Endothelial cell of umbilical vein (primary cell): ENCODE measurements around the gene MCM3AP. TPM values are rescaled to one million over a fixed set of nuclear protein-coding genes. Genes with fewer than 3 reads are reported as not detected.

Source experiments
- BruUV-seq: library from RNA; stranded (reverse); fragments of 400-500 nt; replicated peaks from 2 replicates; lab custom pipeline; 2021; lab: Mats Ljungman, UMichigan
- CTCF ChIA-PET: fragments of 300-600, 350-600 bp; sonication (Branson Sonifier 250); formaldehyde crosslinking; loops from one replicate; lab custom pipeline; 2021; ENCODE audit warnings: antibody characterized with exemption, inconsistent platforms; lab: Charles Lee
- POLR2A ChIA-PET: fragments of 300-600, 350-600 bp; sonication (Branson Sonifier 250); formaldehyde crosslinking; loops from one replicate; lab custom pipeline; 2021; ENCODE audit warnings: antibody characterized with exemption, inconsistent platforms; lab: Charles Lee
- DNase-seq: peaks from one replicate; pipeline ENCODE4 v3.0.0-alpha.2; 2011; ENCODE audit warnings: low read depth, low spot score
- FAIRE-seq: peaks from 2 replicates; lab custom pipeline; 2011; peaks lifted over from hg19 to GRCh38; lab: Jason Lieb, UNC
- H2AFZ ChIP-seq: 2 replicates; pipeline ENCODE4 v1.6.0; 2012; ENCODE audit warnings: low read depth, low read length, control low read depth, inconsistent platforms
- H3K27ac ChIP-seq: 2 replicates; pipeline ENCODE4 v1.5.1; 2011; ENCODE audit warnings: low read depth, mild to moderate bottlenecking, control low read depth, low read length, moderate library complexity; ENCODE audit not compliant: insufficient read depth
- H3K27me3 ChIP-seq, 2 experiments: 2 replicates each; pipeline versions ENCODE4 v1.6.0 to v1.6.1; 2011; ENCODE audit warnings: low read length in 2 of 2, mixed read lengths in 1 of 2; ENCODE audit not compliant: control insufficient read depth in 2 of 2, insufficient read depth in 2 of 2
- H3K36me3 ChIP-seq, 2 experiments: 2 replicates in 1 of 2; 3 replicates in 1 of 2; pipeline ENCODE4 v1.5.1; 2011; ENCODE audit warnings: low read length in 2 of 2, mild to moderate bottlenecking in 1 of 2, moderate library complexity in 1 of 2; ENCODE audit not compliant: control insufficient read depth in 2 of 2, insufficient read depth in 2 of 2; ENCODE audit errors: extremely low read depth in 1 of 2
- H3K4me1 ChIP-seq: 3 replicates; pipeline ENCODE4 v1.5.1; 2011; ENCODE audit warnings: mild to moderate bottlenecking, low read length; ENCODE audit not compliant: control insufficient read depth, insufficient read depth; ENCODE audit errors: extremely low read depth
- H3K4me2 ChIP-seq: 2 replicates; pipeline ENCODE4 v1.6.1; 2011; ENCODE audit warnings: low read length, control low read depth, mixed read lengths; ENCODE audit not compliant: insufficient read depth
- H3K4me3 ChIP-seq, 3 experiments: fragments of 200-600 bp in 1 of 3; sonication (generic), shearing (Covaris generic) in 1 of 3; replicated peaks in 1 of 3; 2 replicates each; pipeline ENCODE4 v1.5.1; 2011 to 2016; ENCODE audit warnings: control low read depth in 3 of 3, low read length in 3 of 3, mild to moderate bottlenecking in 2 of 3, inconsistent platforms in 1 of 3, low read depth in 1 of 3, moderate library complexity in 1 of 3; ENCODE audit not compliant: insufficient read depth in 1 of 3
- H3K79me2 ChIP-seq: 2 replicates; pipeline ENCODE4 v1.6.0; 2012; ENCODE audit warnings: low read length, inconsistent platforms; ENCODE audit not compliant: control insufficient read depth, insufficient read depth
- H3K9ac ChIP-seq: replicated peaks from 2 replicates; pipeline ENCODE3; 2011; ENCODE audit warnings: low read length, control low read depth; ENCODE audit not compliant: insufficient read depth; ENCODE audit errors: extremely low read depth
- H3K9me1 ChIP-seq: replicated peaks from 3 replicates; pipeline ENCODE4 v1.6.0; 2011; ENCODE audit warnings: mild to moderate bottlenecking, low read length; ENCODE audit not compliant: control insufficient read depth, insufficient read depth; ENCODE audit errors: extremely low read depth
- H3K9me3 ChIP-seq: replicated peaks from 2 replicates; pipeline ENCODE4 v1.5.1; 2012; ENCODE audit warnings: low read length, inconsistent platforms; ENCODE audit not compliant: control insufficient read depth, insufficient read depth
- H4K20me1 ChIP-seq: replicated peaks from 2 replicates; pipeline ENCODE3; 2011; ENCODE audit warnings: mild to moderate bottlenecking, low read length; ENCODE audit not compliant: control insufficient read depth, insufficient read depth; ENCODE audit errors: extremely low read depth
- CTCF ChIP-seq, 2 donors: IDR thresholded peaks; 1 replicate in 1 of 2; 2 replicates in 1 of 2; pipeline ENCODE4 v1.5.1; 2011; ENCODE audit warnings: low read length in 2 of 2, mild to moderate bottlenecking in 2 of 2, moderate library complexity in 2 of 2, control low read depth in 1 of 2, inconsistent platforms in 1 of 2, low read depth in 1 of 2; ENCODE audit not compliant: insufficient read depth in 1 of 2; ENCODE audit errors: extremely low read depth in 1 of 2
- EZH2 ChIP-seq: IDR thresholded peaks from 2 replicates; pipeline ENCODE4 v1.6.1; 2012; ENCODE audit warnings: borderline replicate concordance, low read depth, mild to moderate bottlenecking, moderate library complexity, low read length, inconsistent platforms; ENCODE audit not compliant: severe bottlenecking
- FOS ChIP-seq: IDR thresholded peaks from 2 replicates; pipeline ENCODE4 v1.6.1; 2011; ENCODE audit warnings: mild to moderate bottlenecking, low read length, moderate library complexity, borderline replicate concordance; ENCODE audit not compliant: insufficient read depth
- GATA2 ChIP-seq: IDR thresholded peaks from 2 replicates; pipeline ENCODE4 v1.7.0; 2011; ENCODE audit warnings: low read depth, mild to moderate bottlenecking, moderate library complexity, mixed read lengths, low read length; ENCODE audit not compliant: insufficient read length, insufficient read depth
- JUN ChIP-seq: IDR thresholded peaks from 2 replicates; pipeline ENCODE4 v1.6.1; 2011; ENCODE audit warnings: borderline replicate concordance, low read depth; ENCODE audit not compliant: insufficient read length, insufficient read depth
- MAX ChIP-seq: IDR thresholded peaks from 2 replicates; pipeline ENCODE4 v1.6.1; 2011; ENCODE audit not compliant: insufficient read depth, insufficient read length
- MYC ChIP-seq: IDR thresholded peaks from one replicate; pipeline ENCODE4 v1.6.1; 2011; ENCODE audit warnings: mild to moderate bottlenecking, low read depth, low read length
- POLR2A ChIP-seq: IDR thresholded peaks from 2 replicates; pipeline ENCODE4 v1.6.1; 2012; ENCODE audit warnings: low read depth, mild to moderate bottlenecking, control low read depth, low read length
- POLR2AphosphoS5 ChIP-seq: IDR thresholded peaks from 2 replicates; pipeline ENCODE4 v1.6.1; 2012; ENCODE audit warnings: low read depth, mild to moderate bottlenecking, control low read depth, low read length, moderate library complexity; ENCODE audit not compliant: insufficient read depth
- dilution Hi-C: fragments of 300-500 bp; cut with MboI; formaldehyde crosslinking; loops from one replicate; pipeline ENCODE4 v1.15.0; 2019; ENCODE audit warnings: low sequenced_read_pairs; ENCODE audit not compliant: extremely low pct_ligation_motif_present
- intact Hi-C: fragments of 100-400 bp; cut with micrococcal nuclease; formaldehyde crosslinking; loops from one replicate; pipeline ENCODE4 v1.10.0; 2022
- polyA plus RNA-seq, 4 experiments: library from polyadenylated mRNA; depleted of rRNA in 3 of 4; stranded (reverse) in 3 of 4; unstranded in 1 of 4; fragments of >200 nt; gene quantifications; 2 replicates each; pipeline versions ENCODE4 v1.2.1 to v1.2.3, GENCODE V29; 2011 to 2012; ENCODE audit warnings: missing spikeins in 1 of 4
- total RNA-seq: library from RNA; stranded (reverse); gene quantifications from 2 replicates; pipeline ENCODE4 v1.2.3, GENCODE V29; 2021

The MCM3AP gene
- total and polyA plus RNA-seq, 2 donors (not counting 3 experiments of a cell fraction or from before 2014, with no cell fraction given) = 37.9 to 115 TPM

- no peak overlapping the region for H2AFZ ChIP-seq
- no peak overlapping the region for H3K27ac ChIP-seq
- no peak overlapping the region for H3K4me2 ChIP-seq
- no peaks in the 10 kb centered on the region for H3K9me3 ChIP-seq
- DNase-seq (no peak), FAIRE-seq (no peak)
- H3K9ac ChIP-seq = no peak overlapping the region
- BruUV-seq = no TSS peak
- no peaks in the 10 kb centered on the region for H3K27me3 ChIP-seq
- H4K20me1 ChIP-seq = no peaks in the 10 kb centered on the region
- TF ChIP-seq POLR2AphosphoS5 (no peak), GATA2 (no peak), JUN (no peak), CTCF (IDR thresholded peaks at IDR 0.05; ENCODE audit: extremely low read depth in 1 of 2, insufficient read depth in 1 of 2, low read depth in 1 of 2, low read length in 2 of 2) (no peak), MAX (no peak)
- H3K9me1 ChIP-seq = no peaks in the 10 kb centered on the region
- H3K4me1 ChIP-seq = no peaks in the 10 kb centered on the region
- dilution Hi-C loops (no loop called here), intact Hi-C loops (no loop called here)
- ChIA-PET CTCF (no interaction called here), POLR2A (no interaction called here)
- no peak overlapping the region for H3K4me3 ChIP-seq
- peaks cover 24 to 39% of the 10 kb centered on the region in 2 experiments for H3K36me3 ChIP-seq
- H3K79me2 ChIP-seq = no peaks in the 10 kb centered on the region
Measured at GRCh38 chr21:46273341-46273740, 12.1 kb downstream of the MCM3AP start.

DNA sequence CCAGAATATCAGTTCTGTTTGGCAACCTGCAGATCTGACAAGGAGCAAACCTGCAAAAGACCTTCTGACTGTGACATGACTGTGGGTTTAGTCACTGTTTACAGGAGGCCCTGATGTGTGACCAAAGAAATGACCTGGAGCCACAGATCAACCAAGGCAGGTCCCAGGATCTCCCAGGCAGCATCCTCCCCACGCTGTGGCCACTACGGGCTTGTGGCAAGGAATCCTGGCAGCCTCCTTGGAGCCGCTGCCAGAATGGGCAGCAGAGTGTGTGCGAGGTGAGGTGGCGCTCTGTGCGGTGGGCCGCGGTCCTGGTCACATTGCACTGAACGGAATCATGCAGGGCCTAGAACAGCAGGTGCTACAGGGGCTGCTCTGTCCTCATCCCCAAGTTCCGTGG is 15.9 kb downstream of the MCM3AP start:
- intact Hi-C loops = no loop called here
- ChIA-PET POLR2A (no interaction called here), CTCF (no interaction called here)
- H3K36me3 ChIP-seq = peaks cover 30 to 62% of the 10 kb centered on the region in 2 experiments
- FAIRE-seq = no peak
- no peaks in the 10 kb centered on the region for H3K9me3 ChIP-seq
- TF ChIP-seq GATA2 = no peak
- TF ChIP-seq JUN = no peak
- TF ChIP-seq MAX = no peak
- no peak for TF ChIP-seq MYC
- TF ChIP-seq FOS = no peak
- TF ChIP-seq CTCF (IDR thresholded peaks at IDR 0.05; ENCODE audit: extremely low read depth in 1 of 2, insufficient read depth in 1 of 2, low read depth in 1 of 2, low read length in 2 of 2) = no peak
- TF ChIP-seq POLR2A = no peak
- TF ChIP-seq EZH2 = no peak
- no peak for TF ChIP-seq POLR2AphosphoS5
- H3K9me1 ChIP-seq = no peaks in the 10 kb centered on the region
- no peak overlapping the region for H3K4me2 ChIP-seq
- no peak for DNase-seq
- no peak overlapping the region for H3K27ac ChIP-seq
- dilution Hi-C loops = no loop called here
- H2AFZ ChIP-seq = no peak overlapping the region
- no peaks in the 10 kb centered on the region for H3K79me2 ChIP-seq
- no peaks in the 10 kb centered on the region for H3K4me1 ChIP-seq
- no peaks in the 10 kb centered on the region for H4K20me1 ChIP-seq
- no peaks in the 10 kb centered on the region for H3K27me3 ChIP-seq
- no peak overlapping the region for H3K9ac ChIP-seq
- BruUV-seq = no TSS peak
- no peak overlapping the region for H3K4me3 ChIP-seq
